SK-N-SH (cell line): ENCODE data around the gene CISH.

Source experiments
- CHD2 ChIP-seq: fragments of 150-350 bp; IDR thresholded peaks from 2 replicates; pipeline ENCODE4 v1.6.1; 2018; ENCODE audit warnings: low read length; ENCODE audit not compliant: partially characterized antibody
- CTCF ChIP-seq: fragments of 200-600 bp; sonication (generic); IDR thresholded peaks from 2 replicates; pipeline ENCODE4 v1.6.1; 2017; ENCODE audit warnings: antibody characterized with exemption, mild to moderate bottlenecking, moderate library complexity
- ELF1 ChIP-seq: IDR thresholded peaks from 2 replicates; pipeline ENCODE4 v1.4.0; 2012
- EP300 ChIP-seq, 2 experiments: IDR thresholded peaks; 2 replicates each; pipeline versions ENCODE4 v1.4.0 to v1.6.1; 2012; ENCODE audit warnings: borderline replicate concordance in 1 of 2, low read depth in 1 of 2, low read length in 1 of 2
- EZH2phosphoT487 ChIP-seq: fragments of 200-600 bp; sonication (generic); IDR thresholded peaks from 2 replicates; pipeline ENCODE4 v1.6.1; 2017; ENCODE audit warnings: low read depth, mixed run types, mild to moderate bottlenecking, antibody characterized with exemption, moderate library complexity, borderline replicate concordance
- GABPA ChIP-seq: IDR thresholded peaks from 2 replicates; pipeline ENCODE4 v1.4.0; 2012; ENCODE audit warnings: low read depth, mild to moderate bottlenecking
- MEF2A ChIP-seq: IDR thresholded peaks from 2 replicates; pipeline ENCODE4 v1.4.0; 2012; ENCODE audit warnings: low read depth, borderline replicate concordance
- RAD21 ChIP-seq: IDR thresholded peaks from 2 replicates; pipeline ENCODE4 v1.6.1; 2012; ENCODE audit warnings: mild to moderate bottlenecking, low read length
- RCOR1 ChIP-seq: fragments of 150-350 bp; IDR thresholded peaks from 2 replicates; pipeline ENCODE4 v1.6.1; 2017; ENCODE audit warnings: antibody characterized with exemption, low read length
- SIN3A ChIP-seq: IDR thresholded peaks from 2 replicates; pipeline ENCODE4 v1.6.1; 2012; ENCODE audit warnings: low read depth, mild to moderate bottlenecking, low read length, moderate library complexity, borderline replicate concordance
- TAF1 ChIP-seq: IDR thresholded peaks from 2 replicates; pipeline ENCODE4 v1.6.1; 2012; ENCODE audit warnings: low read depth, mild to moderate bottlenecking, low read length, moderate library complexity, borderline replicate concordance
- TCF12 ChIP-seq: IDR thresholded peaks from 2 replicates; pipeline ENCODE4 v1.4.0; 2012
- YY1 ChIP-seq: IDR thresholded peaks from 2 replicates; pipeline ENCODE4 v1.4.0; 2012; ENCODE audit warnings: low read depth, mild to moderate bottlenecking
- TF ChIP-seq, protein P1 (sequence below): IDR thresholded peaks from 2 replicates; pipeline ENCODE4 v1.4.0; 2012; ENCODE audit warnings: low read depth, borderline replicate concordance

DNA sequence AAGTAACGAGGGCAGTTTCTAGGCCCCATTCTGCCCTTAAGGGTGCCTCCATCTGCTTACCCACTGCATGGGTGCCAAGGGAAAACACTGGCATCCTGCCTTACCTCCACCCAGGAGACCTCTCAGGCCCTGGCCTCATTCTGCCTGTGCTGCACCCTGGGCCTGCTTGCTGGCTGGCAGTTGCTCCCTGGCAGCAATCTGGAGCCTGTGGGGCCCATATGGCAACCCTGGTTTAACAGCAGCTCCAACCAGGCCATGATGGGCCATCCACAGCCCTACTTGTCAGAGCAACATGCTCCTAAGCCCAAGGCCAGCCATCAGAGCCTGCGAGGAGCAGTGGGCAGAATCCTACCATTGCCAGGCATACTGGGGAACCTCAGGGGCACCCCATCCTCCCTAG lies 47.7 kb downstream of the CISH start:
- TF ChIP-seq ELF1: no peak
- TF ChIP-seq CTCF: no peak
- no peak for TF ChIP-seq MEF2A
- no peak for TF ChIP-seq RAD21
- TF ChIP-seq, protein P1, sequence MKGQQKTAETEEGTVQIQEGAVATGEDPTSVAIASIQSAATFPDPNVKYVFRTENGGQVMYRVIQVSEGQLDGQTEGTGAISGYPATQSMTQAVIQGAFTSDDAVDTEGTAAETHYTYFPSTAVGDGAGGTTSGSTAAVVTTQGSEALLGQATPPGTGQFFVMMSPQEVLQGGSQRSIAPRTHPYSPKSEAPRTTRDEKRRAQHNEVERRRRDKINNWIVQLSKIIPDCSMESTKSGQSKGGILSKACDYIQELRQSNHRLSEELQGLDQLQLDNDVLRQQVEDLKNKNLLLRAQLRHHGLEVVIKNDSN: no peak
- TF ChIP-seq YY1: no peak
- no peak for TF ChIP-seq CHD2
- no peak for TF ChIP-seq EP300 (IDR thresholded peaks at IDR 0.05; ENCODE audit: borderline replicate concordance in 1 of 2, low read depth in 1 of 2, low read length in 1 of 2)
- TF ChIP-seq TAF1: no peak
- no peak for TF ChIP-seq RCOR1
- no peak for TF ChIP-seq GABPA
- TF ChIP-seq SIN3A: no peak
- TF ChIP-seq EZH2phosphoT487: no peak
- TF ChIP-seq TCF12: no peak
